WTC11 (cell line): Measurements from ENCODE around the gene CPNE2. TPM values are rescaled to one million over a fixed set of nuclear protein-coding genes. Genes with fewer than 3 reads are reported as not detected.

ENCODE experiments used
- ATAC-seq: fragments of 200-7000 bp; cut with Tn5 transposase; 2 replicates; pipeline ENCODE4 v1.10.0; 2021; ENCODE audit warnings: mild to moderate bottlenecking, moderate library complexity
- CTCF ChIA-PET: fragments of 300-600 bp; sonication (Branson Sonifier 250); formaldehyde crosslinking; loops from one replicate; lab custom pipeline; 2021; ENCODE audit warnings: antibody characterized with exemption; lab: Charles Lee
- POLR2A ChIA-PET: fragments of 350-600 bp; sonication (Branson Sonifier 250); formaldehyde crosslinking; loops from one replicate; lab custom pipeline; 2021; ENCODE audit warnings: antibody characterized with exemption; lab: Charles Lee
- DNase-seq: peaks from one replicate; pipeline ENCODE4 v3.0.0; 2021; ENCODE audit warnings: low spot score
- H3K27ac Mint-ChIP-seq: 2 replicates; pipeline ENCODE4 v1.8.0; 2021; ENCODE audit warnings: mixed read lengths
- H3K27me3 Mint-ChIP-seq: 2 replicates; pipeline ENCODE4 v1.8.0; 2021; ENCODE audit warnings: low read depth, mild to moderate bottlenecking, moderate library complexity, mixed read lengths
- H3K36me3 Mint-ChIP-seq: 2 replicates; pipeline ENCODE4 v1.8.0; 2021; ENCODE audit warnings: mixed read lengths
- H3K4me1 Mint-ChIP-seq: 2 replicates; pipeline ENCODE4 v1.8.0; 2022; ENCODE audit warnings: mixed read lengths
- H3K4me3 Mint-ChIP-seq: 2 replicates; pipeline ENCODE4 v1.8.0; 2021; ENCODE audit warnings: mild to moderate bottlenecking, moderate library complexity, mixed read lengths
- H3K9me3 Mint-ChIP-seq: 2 replicates; pipeline ENCODE4 v1.8.0; 2021; ENCODE audit warnings: mixed read lengths
- CREM ChIP-seq: sonication (generic); formaldehyde crosslinking; IDR thresholded peaks from 2 replicates; pipeline ENCODE4 v1.8.1; 2022; ENCODE audit warnings: mild to moderate bottlenecking, missing genetic modification reagents, moderate library complexity
- EMX1 ChIP-seq: fragments of 250-450 bp; sonication (Bioruptor Pico); IDR thresholded peaks from 2 replicates; pipeline ENCODE4 v1.8.0; 2021; ENCODE audit warnings: mild to moderate bottlenecking
- FOXJ3 ChIP-seq: sonication (generic); formaldehyde crosslinking; IDR thresholded peaks from 2 replicates; pipeline ENCODE4 v1.9.0; 2021; ENCODE audit warnings: missing genetic modification reagents, mild to moderate bottlenecking, borderline replicate concordance
- GABPB1 ChIP-seq: sonication (generic); formaldehyde crosslinking; IDR thresholded peaks from 2 replicates; pipeline ENCODE4 v1.8.1; 2023; ENCODE audit warnings: mild to moderate bottlenecking, missing genetic modification reagents
- JAZF1 ChIP-seq: fragments of 250-450 bp; sonication (Bioruptor Pico); IDR thresholded peaks from 2 replicates; pipeline ENCODE4 v1.9.0; 2021; ENCODE audit warnings: moderate library complexity, mild to moderate bottlenecking, inconsistent platforms
- NFE2L1 ChIP-seq: sonication (generic); formaldehyde crosslinking; IDR thresholded peaks from 2 replicates; pipeline ENCODE4 v1.8.1; 2023; ENCODE audit warnings: missing genetic modification reagents
- NFYB ChIP-seq: sonication (generic); formaldehyde crosslinking; conservative IDR thresholded peaks from 2 replicates; pipeline ENCODE4 v1.8.0; 2022; ENCODE audit warnings: low read depth, missing genetic modification reagents
- NR3C1 ChIP-seq: sonication (generic); formaldehyde crosslinking; conservative IDR thresholded peaks from 2 replicates; pipeline ENCODE4 v1.8.1; 2023; ENCODE audit warnings: low read depth, mild to moderate bottlenecking, missing genetic modification reagents
- SP1 ChIP-seq: sonication (generic); formaldehyde crosslinking; conservative IDR thresholded peaks from 2 replicates; pipeline ENCODE4 v1.8.1; 2022; ENCODE audit warnings: missing genetic modification reagents
- TEAD1 ChIP-seq: sonication (generic); formaldehyde crosslinking; IDR thresholded peaks from 2 replicates; pipeline ENCODE4 v1.8.0; 2022; ENCODE audit warnings: mild to moderate bottlenecking, missing genetic modification reagents
- TEAD4 ChIP-seq: sonication (generic); formaldehyde crosslinking; IDR thresholded peaks from 2 replicates; pipeline ENCODE4 v1.8.0; 2022; ENCODE audit warnings: mild to moderate bottlenecking, missing genetic modification reagents
- TP53 ChIP-seq: sonication (generic); formaldehyde crosslinking; IDR thresholded peaks from 2 replicates; pipeline ENCODE4 v1.8.1; 2023; ENCODE audit warnings: mild to moderate bottlenecking, missing genetic modification reagents
- ZBTB21 ChIP-seq: sonication (generic); formaldehyde crosslinking; IDR thresholded peaks from 2 replicates; pipeline ENCODE4 v1.8.1; 2023; ENCODE audit warnings: mild to moderate bottlenecking, missing genetic modification reagents, borderline replicate concordance
- ZNF121 ChIP-seq: sonication (generic); formaldehyde crosslinking; IDR thresholded peaks from 2 replicates; pipeline ENCODE4 v1.8.0; 2023; ENCODE audit warnings: missing genetic modification reagents
- ZNF317 ChIP-seq: sonication (generic); formaldehyde crosslinking; IDR thresholded peaks from 2 replicates; pipeline ENCODE4 v1.8.1; 2023; ENCODE audit warnings: low read depth, mild to moderate bottlenecking, moderate library complexity, missing genetic modification reagents, borderline replicate concordance
- ZNF423 ChIP-seq: fragments of 250-450 bp; sonication (Bioruptor Pico); IDR thresholded peaks from 2 replicates; pipeline ENCODE4 v2.1.2; 2022; ENCODE audit warnings: mild to moderate bottlenecking, moderate library complexity
- total RNA-seq: library from RNA; stranded (reverse); gene quantifications from 3 replicates; pipeline ENCODE4 v1.2.3, GENCODE V29; 2021
- TF ChIP-seq, protein P1 (sequence below): fragments of 250-450 bp; sonication (Bioruptor Pico); IDR thresholded peaks from 2 replicates; pipeline ENCODE4 v1.8.0; 2021; ENCODE audit warnings: mild to moderate bottlenecking
- TF ChIP-seq, protein P2 (sequence below): sonication (generic); formaldehyde crosslinking; IDR thresholded peaks from 2 replicates; pipeline ENCODE4 v1.8.0; 2023; ENCODE audit warnings: missing genetic modification reagents, mild to moderate bottlenecking, borderline replicate concordance
- TF ChIP-seq, protein P3 (sequence below): sonication (generic); formaldehyde crosslinking; IDR thresholded peaks from 2 replicates; pipeline ENCODE4 v1.8.0; 2023; ENCODE audit warnings: mild to moderate bottlenecking, missing genetic modification reagents
- TF ChIP-seq, protein P4 (sequence below): sonication (generic); formaldehyde crosslinking; conservative IDR thresholded peaks from 2 replicates; pipeline ENCODE4 v1.8.1; 2023; ENCODE audit warnings: mild to moderate bottlenecking, low read depth, missing genetic modification reagents, moderate library complexity
- TF ChIP-seq, protein P5 (sequence below): sonication (generic); formaldehyde crosslinking; IDR thresholded peaks from 2 replicates; pipeline ENCODE4 v1.8.1; 2022; ENCODE audit warnings: mild to moderate bottlenecking, moderate library complexity, missing genetic modification reagents
- TF ChIP-seq, protein P6 (sequence below): sonication (generic); formaldehyde crosslinking; IDR thresholded peaks from 2 replicates; pipeline ENCODE4 v1.8.0; 2023; ENCODE audit warnings: missing genetic modification reagents

The CPNE2 gene
- total RNA-seq, 1 experiment from 2014 or later = 14.0 TPM

DNA sequence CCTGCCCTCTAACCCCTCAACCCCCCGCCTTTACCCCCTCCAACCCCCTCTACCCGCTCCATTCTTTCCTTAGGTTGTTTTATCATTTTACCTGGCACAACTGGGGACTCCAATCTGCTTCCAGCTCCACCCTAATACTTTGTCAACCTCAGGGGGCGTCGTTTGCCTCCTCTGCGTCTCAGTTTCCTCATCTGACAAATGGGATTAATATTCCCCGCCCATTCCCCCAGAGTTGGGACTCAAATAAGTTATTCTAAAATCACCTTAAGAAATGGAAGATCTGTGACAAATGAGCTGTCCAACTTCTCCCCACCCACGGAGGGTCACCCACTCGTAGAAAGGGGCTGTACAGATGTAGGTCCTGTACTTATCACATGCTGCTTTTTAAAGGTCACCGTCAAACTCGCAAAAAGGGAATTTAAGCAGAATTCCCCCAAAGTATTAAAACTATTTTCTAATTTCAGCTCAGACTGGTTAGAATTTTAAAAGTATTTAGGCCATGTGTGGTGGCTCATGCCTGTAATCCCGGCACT, 40.6 kb upstream of the CPNE2 start:
- Mint-ChIP-seq H3K9me3 (no peaks in the 10 kb centered on the region), H3K27ac (no peak overlapping the region), H3K36me3 (no peaks in the 10 kb centered on the region), H3K4me1 (peaks cover 22% of the 10 kb centered on the region), H3K4me3 (no peak overlapping the region), H3K27me3 (no peaks in the 10 kb centered on the region)
- no peak for DNase-seq
- POLR2A ChIA-PET = no interaction called here
- no peak for ATAC-seq
- CTCF ChIA-PET = interaction anchor here (1.2 to 1.5 kb wide), 3 partner anchors 33 to 87 kb away, joined by 3 to 5 read pairs (median 4); partner anchors contain the start of gene CPNE2
- no peak for TF ChIP-seq JAZF1 (CRISPR knock-in tag)
- no peak for TF ChIP-seq TP53 (CRISPR knock-in tag)
- no peak for TF ChIP-seq ZNF121
- TF ChIP-seq, protein P1, sequence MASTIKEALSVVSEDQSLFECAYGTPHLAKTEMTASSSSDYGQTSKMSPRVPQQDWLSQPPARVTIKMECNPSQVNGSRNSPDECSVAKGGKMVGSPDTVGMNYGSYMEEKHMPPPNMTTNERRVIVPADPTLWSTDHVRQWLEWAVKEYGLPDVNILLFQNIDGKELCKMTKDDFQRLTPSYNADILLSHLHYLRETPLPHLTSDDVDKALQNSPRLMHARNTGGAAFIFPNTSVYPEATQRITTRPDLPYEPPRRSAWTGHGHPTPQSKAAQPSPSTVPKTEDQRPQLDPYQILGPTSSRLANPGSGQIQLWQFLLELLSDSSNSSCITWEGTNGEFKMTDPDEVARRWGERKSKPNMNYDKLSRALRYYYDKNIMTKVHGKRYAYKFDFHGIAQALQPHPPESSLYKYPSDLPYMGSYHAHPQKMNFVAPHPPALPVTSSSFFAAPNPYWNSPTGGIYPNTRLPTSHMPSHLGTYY = no peak
- TF ChIP-seq FOXJ3 (CRISPR knock-in tag) = no peak
- no peak for TF ChIP-seq NR3C1
- TF ChIP-seq, protein P2, sequence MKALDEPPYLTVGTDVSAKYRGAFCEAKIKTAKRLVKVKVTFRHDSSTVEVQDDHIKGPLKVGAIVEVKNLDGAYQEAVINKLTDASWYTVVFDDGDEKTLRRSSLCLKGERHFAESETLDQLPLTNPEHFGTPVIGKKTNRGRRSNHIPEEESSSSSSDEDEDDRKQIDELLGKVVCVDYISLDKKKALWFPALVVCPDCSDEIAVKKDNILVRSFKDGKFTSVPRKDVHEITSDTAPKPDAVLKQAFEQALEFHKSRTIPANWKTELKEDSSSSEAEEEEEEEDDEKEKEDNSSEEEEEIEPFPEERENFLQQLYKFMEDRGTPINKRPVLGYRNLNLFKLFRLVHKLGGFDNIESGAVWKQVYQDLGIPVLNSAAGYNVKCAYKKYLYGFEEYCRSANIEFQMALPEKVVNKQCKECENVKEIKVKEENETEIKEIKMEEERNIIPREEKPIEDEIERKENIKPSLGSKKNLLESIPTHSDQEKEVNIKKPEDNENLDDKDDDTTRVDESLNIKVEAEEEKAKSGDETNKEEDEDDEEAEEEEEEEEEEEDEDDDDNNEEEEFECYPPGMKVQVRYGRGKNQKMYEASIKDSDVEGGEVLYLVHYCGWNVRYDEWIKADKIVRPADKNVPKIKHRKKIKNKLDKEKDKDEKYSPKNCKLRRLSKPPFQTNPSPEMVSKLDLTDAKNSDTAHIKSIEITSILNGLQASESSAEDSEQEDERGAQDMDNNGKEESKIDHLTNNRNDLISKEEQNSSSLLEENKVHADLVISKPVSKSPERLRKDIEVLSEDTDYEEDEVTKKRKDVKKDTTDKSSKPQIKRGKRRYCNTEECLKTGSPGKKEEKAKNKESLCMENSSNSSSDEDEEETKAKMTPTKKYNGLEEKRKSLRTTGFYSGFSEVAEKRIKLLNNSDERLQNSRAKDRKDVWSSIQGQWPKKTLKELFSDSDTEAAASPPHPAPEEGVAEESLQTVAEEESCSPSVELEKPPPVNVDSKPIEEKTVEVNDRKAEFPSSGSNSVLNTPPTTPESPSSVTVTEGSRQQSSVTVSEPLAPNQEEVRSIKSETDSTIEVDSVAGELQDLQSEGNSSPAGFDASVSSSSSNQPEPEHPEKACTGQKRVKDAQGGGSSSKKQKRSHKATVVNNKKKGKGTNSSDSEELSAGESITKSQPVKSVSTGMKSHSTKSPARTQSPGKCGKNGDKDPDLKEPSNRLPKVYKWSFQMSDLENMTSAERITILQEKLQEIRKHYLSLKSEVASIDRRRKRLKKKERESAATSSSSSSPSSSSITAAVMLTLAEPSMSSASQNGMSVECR (CRISPR knock-in tag) = no peak
- no peak for TF ChIP-seq EMX1 (CRISPR knock-in tag)
- no peak for TF ChIP-seq ZBTB21 (CRISPR knock-in tag)
- TF ChIP-seq, protein P3, sequence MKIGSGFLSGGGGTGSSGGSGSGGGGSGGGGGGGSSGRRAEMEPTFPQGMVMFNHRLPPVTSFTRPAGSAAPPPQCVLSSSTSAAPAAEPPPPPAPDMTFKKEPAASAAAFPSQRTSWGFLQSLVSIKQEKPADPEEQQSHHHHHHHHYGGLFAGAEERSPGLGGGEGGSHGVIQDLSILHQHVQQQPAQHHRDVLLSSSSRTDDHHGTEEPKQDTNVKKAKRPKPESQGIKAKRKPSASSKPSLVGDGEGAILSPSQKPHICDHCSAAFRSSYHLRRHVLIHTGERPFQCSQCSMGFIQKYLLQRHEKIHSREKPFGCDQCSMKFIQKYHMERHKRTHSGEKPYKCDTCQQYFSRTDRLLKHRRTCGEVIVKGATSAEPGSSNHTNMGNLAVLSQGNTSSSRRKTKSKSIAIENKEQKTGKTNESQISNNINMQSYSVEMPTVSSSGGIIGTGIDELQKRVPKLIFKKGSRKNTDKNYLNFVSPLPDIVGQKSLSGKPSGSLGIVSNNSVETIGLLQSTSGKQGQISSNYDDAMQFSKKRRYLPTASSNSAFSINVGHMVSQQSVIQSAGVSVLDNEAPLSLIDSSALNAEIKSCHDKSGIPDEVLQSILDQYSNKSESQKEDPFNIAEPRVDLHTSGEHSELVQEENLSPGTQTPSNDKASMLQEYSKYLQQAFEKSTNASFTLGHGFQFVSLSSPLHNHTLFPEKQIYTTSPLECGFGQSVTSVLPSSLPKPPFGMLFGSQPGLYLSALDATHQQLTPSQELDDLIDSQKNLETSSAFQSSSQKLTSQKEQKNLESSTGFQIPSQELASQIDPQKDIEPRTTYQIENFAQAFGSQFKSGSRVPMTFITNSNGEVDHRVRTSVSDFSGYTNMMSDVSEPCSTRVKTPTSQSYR (CRISPR knock-in tag) = no peak
- no peak for TF ChIP-seq CREM (CRISPR knock-in tag)
- no peak for TF ChIP-seq ZNF423 (CRISPR knock-in tag)
- TF ChIP-seq ZNF317 (CRISPR knock-in tag) = no peak
- TF ChIP-seq TEAD4 (CRISPR knock-in tag) = no peak

DNA sequence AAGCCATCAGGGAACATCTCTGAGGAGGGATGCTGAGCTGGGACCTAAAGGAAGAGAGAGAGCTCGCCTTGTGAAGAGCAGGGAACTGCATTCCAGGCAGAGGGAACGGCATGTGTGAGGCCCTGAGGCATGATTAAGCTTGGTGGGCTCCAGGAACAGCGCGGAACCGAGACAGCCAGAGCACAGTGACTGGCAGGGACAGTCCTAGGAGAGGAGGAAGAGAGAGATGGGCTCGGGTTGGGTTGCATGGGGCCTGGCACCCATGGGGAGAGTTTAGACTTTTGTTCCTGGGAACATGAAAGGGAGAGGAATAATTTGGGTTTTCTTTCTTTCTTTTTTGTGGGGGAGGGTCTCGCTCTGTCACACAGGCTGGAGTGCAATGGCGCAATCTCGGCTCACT, 39.2 kb upstream of the CPNE2 start:
- no peak overlapping the region for H3K27ac Mint-ChIP-seq
- H3K9me3 Mint-ChIP-seq = no peaks in the 10 kb centered on the region
- H3K4me1 Mint-ChIP-seq = peaks cover 18% of the 10 kb centered on the region
- H3K4me3 Mint-ChIP-seq = no peak overlapping the region
- CTCF ChIA-PET = interaction anchor here (0.7 to 1.5 kb wide), 4 partner anchors 7 to 89 kb away, joined by 4 to 7 read pairs (median 4); no protein-coding TSS in a partner anchor
- no peaks in the 10 kb centered on the region for H3K27me3 Mint-ChIP-seq
- H3K36me3 Mint-ChIP-seq = no peaks in the 10 kb centered on the region
- POLR2A ChIA-PET = no interaction called here
- DNase-seq = no peak
- ATAC-seq = no peak
- TF ChIP-seq ZNF423 (CRISPR knock-in tag) (no peak), NFE2L1 (CRISPR knock-in tag) (no peak), SP1 (CRISPR knock-in tag) (no peak), NFYB (no peak), GABPB1 (CRISPR knock-in tag) (no peak), TEAD1 (CRISPR knock-in tag) (no peak), JAZF1 (CRISPR knock-in tag) (no peak)
- TF ChIP-seq, protein P4, sequence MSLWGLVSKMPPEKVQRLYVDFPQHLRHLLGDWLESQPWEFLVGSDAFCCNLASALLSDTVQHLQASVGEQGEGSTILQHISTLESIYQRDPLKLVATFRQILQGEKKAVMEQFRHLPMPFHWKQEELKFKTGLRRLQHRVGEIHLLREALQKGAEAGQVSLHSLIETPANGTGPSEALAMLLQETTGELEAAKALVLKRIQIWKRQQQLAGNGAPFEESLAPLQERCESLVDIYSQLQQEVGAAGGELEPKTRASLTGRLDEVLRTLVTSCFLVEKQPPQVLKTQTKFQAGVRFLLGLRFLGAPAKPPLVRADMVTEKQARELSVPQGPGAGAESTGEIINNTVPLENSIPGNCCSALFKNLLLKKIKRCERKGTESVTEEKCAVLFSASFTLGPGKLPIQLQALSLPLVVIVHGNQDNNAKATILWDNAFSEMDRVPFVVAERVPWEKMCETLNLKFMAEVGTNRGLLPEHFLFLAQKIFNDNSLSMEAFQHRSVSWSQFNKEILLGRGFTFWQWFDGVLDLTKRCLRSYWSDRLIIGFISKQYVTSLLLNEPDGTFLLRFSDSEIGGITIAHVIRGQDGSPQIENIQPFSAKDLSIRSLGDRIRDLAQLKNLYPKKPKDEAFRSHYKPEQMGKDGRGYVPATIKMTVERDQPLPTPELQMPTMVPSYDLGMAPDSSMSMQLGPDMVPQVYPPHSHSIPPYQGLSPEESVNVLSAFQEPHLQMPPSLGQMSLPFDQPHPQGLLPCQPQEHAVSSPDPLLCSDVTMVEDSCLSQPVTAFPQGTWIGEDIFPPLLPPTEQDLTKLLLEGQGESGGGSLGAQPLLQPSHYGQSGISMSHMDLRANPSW (CRISPR knock-in tag) = no peak
- TF ChIP-seq, protein P5, sequence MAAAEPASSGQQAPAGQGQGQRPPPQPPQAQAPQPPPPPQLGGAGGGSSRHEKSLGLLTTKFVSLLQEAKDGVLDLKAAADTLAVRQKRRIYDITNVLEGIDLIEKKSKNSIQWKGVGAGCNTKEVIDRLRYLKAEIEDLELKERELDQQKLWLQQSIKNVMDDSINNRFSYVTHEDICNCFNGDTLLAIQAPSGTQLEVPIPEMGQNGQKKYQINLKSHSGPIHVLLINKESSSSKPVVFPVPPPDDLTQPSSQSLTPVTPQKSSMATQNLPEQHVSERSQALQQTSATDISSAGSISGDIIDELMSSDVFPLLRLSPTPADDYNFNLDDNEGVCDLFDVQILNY = no peak
- TF ChIP-seq, protein P6, sequence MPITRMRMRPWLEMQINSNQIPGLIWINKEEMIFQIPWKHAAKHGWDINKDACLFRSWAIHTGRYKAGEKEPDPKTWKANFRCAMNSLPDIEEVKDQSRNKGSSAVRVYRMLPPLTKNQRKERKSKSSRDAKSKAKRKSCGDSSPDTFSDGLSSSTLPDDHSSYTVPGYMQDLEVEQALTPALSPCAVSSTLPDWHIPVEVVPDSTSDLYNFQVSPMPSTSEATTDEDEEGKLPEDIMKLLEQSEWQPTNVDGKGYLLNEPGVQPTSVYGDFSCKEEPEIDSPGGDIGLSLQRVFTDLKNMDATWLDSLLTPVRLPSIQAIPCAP (CRISPR knock-in tag) = no peak
